KMS-11 (cell line): ENCODE measurements around the gene TMEM63B.

ENCODE experiments used
- H2AFZ ChIP-seq: fragments of 200-600 bp; sonication (generic); 2 replicates; pipeline ENCODE4 v1.6.1; 2016; ENCODE audit warnings: antibody characterized with exemption, mixed run types, low read depth
- H3K27ac ChIP-seq: fragments of 200-600 bp; sonication (generic); 2 replicates; pipeline ENCODE4 v1.6.1; 2016; ENCODE audit warnings: mild to moderate bottlenecking, mixed run types
- H3K27me3 ChIP-seq: fragments of 200-600 bp; sonication (generic); 2 replicates; pipeline ENCODE4 v1.6.1; 2017; ENCODE audit warnings: mild to moderate bottlenecking, low read depth, mixed run types, moderate library complexity; ENCODE audit not compliant: insufficient read depth
- H3K36me3 ChIP-seq: fragments of 200-600 bp; sonication (generic); 2 replicates; pipeline ENCODE4 v1.6.1; 2017; ENCODE audit warnings: mild to moderate bottlenecking, mixed run types; ENCODE audit not compliant: insufficient read depth
- H3K4me1 ChIP-seq: fragments of 200-600 bp; sonication (generic); 2 replicates; pipeline ENCODE4 v1.6.1; 2016; ENCODE audit warnings: mild to moderate bottlenecking, low read depth, mixed run types; ENCODE audit not compliant: poor library complexity, severe bottlenecking
- H3K4me2 ChIP-seq: fragments of 200-600 bp; sonication (generic); 2 replicates; pipeline ENCODE4 v1.7.0; 2016; ENCODE audit warnings: mild to moderate bottlenecking, mixed run types
- H3K4me3 ChIP-seq: fragments of 200-600 bp; sonication (generic); IDR thresholded peaks from 2 replicates; pipeline ENCODE4 v1.6.1; 2017; ENCODE audit warnings: low read depth, low read length, mixed read lengths; ENCODE audit not compliant: insufficient read depth
- H3K79me2 ChIP-seq: fragments of 200-600 bp; sonication (generic); 2 replicates; pipeline ENCODE4 v1.6.1; 2016; ENCODE audit warnings: low read depth, mixed run types; ENCODE audit not compliant: insufficient read depth
- H3K9ac ChIP-seq: fragments of 200-600 bp; sonication (generic); 2 replicates; pipeline ENCODE4 v1.6.1; 2016; ENCODE audit warnings: mild to moderate bottlenecking, mixed run types
- H4K20me1 ChIP-seq: fragments of 200-600 bp; sonication (generic); 2 replicates; pipeline ENCODE4 v1.6.1; 2016; ENCODE audit warnings: mild to moderate bottlenecking, mixed run types; ENCODE audit not compliant: insufficient read depth
- TF ChIP-seq, protein P1 (sequence below): fragments of 200-600 bp; sonication (generic); conservative IDR thresholded peaks from 2 replicates; pipeline ENCODE4 v1.6.1; 2017; ENCODE audit warnings: low read depth, mild to moderate bottlenecking, antibody characterized with exemption, low read length, moderate library complexity, mixed read lengths

TMEM63B gene

DNA sequence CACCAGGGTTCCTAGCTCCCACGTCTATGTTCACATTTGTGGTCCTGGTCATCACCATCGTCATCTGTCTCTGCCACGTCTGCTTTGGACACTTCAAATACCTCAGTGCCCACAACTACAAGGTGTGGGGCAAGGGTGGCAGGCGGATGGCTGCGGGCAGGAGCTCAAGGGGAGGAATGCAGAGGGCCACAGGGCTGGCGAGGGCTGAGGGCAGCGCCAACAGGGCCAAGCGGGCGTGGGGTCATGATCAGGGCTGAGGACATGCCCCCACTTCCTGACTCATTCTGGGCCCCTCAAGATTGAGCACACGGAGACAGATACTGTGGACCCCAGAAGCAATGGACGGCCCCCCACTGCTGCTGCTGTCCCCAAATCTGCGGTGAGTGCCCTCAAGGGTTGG is 26.7 kb downstream of the TMEM63B start:
- Histone ChIP-seq H3K79me2 (no peaks in the 10 kb centered on the region), H4K20me1 (no peaks in the 10 kb centered on the region), H3K27me3 (no peaks in the 10 kb centered on the region), H3K9ac (no peak overlapping the region), H3K36me3 (no peaks in the 10 kb centered on the region), H3K4me1 (no peaks in the 10 kb centered on the region), H3K4me3 (no peak overlapping the region), H3K4me2 (no peak overlapping the region), H2AFZ (no peak overlapping the region), H3K27ac (no peak overlapping the region)
- TF ChIP-seq, protein P1, sequence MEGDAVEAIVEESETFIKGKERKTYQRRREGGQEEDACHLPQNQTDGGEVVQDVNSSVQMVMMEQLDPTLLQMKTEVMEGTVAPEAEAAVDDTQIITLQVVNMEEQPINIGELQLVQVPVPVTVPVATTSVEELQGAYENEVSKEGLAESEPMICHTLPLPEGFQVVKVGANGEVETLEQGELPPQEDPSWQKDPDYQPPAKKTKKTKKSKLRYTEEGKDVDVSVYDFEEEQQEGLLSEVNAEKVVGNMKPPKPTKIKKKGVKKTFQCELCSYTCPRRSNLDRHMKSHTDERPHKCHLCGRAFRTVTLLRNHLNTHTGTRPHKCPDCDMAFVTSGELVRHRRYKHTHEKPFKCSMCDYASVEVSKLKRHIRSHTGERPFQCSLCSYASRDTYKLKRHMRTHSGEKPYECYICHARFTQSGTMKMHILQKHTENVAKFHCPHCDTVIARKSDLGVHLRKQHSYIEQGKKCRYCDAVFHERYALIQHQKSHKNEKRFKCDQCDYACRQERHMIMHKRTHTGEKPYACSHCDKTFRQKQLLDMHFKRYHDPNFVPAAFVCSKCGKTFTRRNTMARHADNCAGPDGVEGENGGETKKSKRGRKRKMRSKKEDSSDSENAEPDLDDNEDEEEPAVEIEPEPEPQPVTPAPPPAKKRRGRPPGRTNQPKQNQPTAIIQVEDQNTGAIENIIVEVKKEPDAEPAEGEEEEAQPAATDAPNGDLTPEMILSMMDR = no peak

DNA sequence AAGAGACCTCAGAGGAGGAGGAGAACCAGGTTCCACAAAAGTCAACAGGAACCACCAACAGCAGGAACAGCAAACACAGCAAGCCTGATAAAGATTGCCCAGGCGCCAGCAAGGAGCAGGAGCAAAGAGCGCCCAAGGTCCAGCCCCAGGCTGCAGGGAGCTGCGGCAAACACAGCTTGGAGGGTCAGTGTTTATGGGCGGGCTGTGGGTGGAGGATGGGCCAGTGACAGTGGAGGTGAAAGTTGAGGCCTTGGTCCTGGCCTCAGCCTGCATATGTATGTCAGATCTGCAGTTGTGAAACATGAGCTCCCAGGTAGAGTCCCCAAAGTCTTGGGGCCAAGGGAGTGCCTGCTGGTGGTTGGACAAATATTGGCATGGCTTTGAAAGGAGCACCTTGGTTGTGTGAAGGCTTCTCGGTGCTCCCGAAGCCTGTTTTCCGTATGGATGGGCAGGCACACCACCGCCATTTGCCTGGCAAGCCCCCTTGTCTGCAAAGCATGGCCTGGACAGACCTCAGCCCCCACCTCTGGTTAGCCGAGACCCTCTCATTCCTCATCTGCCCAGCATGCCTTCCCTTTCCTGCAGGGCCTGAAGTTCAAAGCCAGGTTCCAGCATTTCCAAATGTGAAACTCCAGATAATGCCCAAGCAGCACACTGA is 29.3 kb downstream of the TMEM63B start:
- H2AFZ ChIP-seq = no peak overlapping the region
- H3K36me3 ChIP-seq = no peaks in the 10 kb centered on the region
- H3K4me2 ChIP-seq = no peak overlapping the region
- H3K27me3 ChIP-seq = no peaks in the 10 kb centered on the region
- H3K9ac ChIP-seq = no peak overlapping the region
- H3K4me1 ChIP-seq = no peaks in the 10 kb centered on the region
- no peaks in the 10 kb centered on the region for H4K20me1 ChIP-seq
- TF ChIP-seq, protein P1 = no peak
- no peak overlapping the region for H3K4me3 ChIP-seq
- no peaks in the 10 kb centered on the region for H3K79me2 ChIP-seq
- no peak overlapping the region for H3K27ac ChIP-seq

DNA sequence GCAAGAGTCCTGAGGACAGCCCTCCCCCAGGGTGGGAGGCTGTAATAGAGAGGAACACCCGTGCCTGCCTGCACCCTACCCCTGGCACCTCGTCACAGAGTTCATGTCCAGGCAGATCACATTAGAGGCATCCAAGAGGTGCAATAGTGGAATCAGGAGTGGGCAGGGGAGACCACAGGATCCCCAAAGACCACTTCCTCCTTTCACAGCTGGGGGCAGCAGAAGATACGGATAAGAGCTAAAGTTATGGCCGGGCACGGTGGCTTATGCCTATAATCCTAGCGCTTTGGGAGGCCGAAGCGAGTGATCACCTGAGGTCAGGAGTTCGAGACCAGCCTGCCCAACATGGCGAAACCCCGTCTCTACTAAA is 29.8 kb downstream of the TMEM63B start:
- TF ChIP-seq, protein P1 = no peak
- no peak overlapping the region for H3K27ac ChIP-seq
- no peaks in the 10 kb centered on the region for H3K36me3 ChIP-seq
- H3K4me3 ChIP-seq = no peak overlapping the region
- H3K4me1 ChIP-seq = no peaks in the 10 kb centered on the region
- H4K20me1 ChIP-seq = no peaks in the 10 kb centered on the region
- H3K27me3 ChIP-seq = no peaks in the 10 kb centered on the region
- no peaks in the 10 kb centered on the region for H3K79me2 ChIP-seq
- H3K9ac ChIP-seq = no peak overlapping the region
- no peak overlapping the region for H2AFZ ChIP-seq
- no peak overlapping the region for H3K4me2 ChIP-seq

DNA sequence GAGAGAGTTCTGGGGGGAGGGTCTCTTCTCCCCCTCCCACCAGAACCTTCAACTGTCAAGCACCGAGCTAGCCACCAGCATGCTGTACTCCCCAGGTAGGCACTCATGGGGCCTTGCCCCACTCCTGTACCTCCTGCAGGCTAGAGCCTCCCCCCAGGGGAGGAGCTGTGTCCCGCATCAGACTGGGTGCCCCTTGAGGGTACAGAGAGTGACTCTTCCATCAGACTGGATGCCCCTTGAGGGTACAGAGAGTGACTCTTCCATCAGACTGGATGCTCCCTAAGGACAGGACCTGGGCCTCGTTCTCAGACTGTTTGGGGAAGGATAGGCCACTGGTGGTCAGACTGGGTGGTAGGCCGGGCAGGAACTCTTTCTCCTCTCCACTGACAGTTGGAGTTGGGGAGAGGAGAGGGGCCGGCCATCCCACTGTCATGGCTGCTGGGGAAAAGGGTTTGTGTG is 31.4 kb downstream of the TMEM63B start, which contains the start of gene CAPN11:
CAPN11 (plus strand) TSS at position 51 of the 459 bp plus-strand sequence; CDS start at position 80, 29 bp downstream.
- H3K36me3 ChIP-seq = no peaks in the 10 kb centered on the region
- TF ChIP-seq, protein P1 = no peak
- no peak within 1 kb of the TSS for H3K4me2 ChIP-seq

More for the DNA sequence above, 31.4 kb downstream of the TMEM63B start, which contains the start of gene CAPN11:
- H3K4me3 ChIP-seq = no peak within 1 kb of the TSS
- H3K9ac ChIP-seq = no peak within 1 kb of the TSS
- H3K27me3 ChIP-seq = no peaks in the 10 kb centered on the region
- no peaks in the 10 kb centered on the region for H3K4me1 ChIP-seq
- no peak within 1 kb of the TSS for H2AFZ ChIP-seq
- H4K20me1 ChIP-seq = no peaks in the 10 kb centered on the region
- H3K27ac ChIP-seq = no peak within 1 kb of the TSS
- H3K79me2 ChIP-seq = no peaks in the 10 kb centered on the region
